HL-60 (cell line): ENCODE data around the gene GRID1.

Experiments used
- DNase-seq, 2 experiments: peaks; one replicate each; pipeline ENCODE4 v3.0.0-alpha.2; 2010 to 2020; ENCODE audit warnings: low read depth in 1 of 2, low spot score in 1 of 2
- H3K27ac ChIP-seq: fragments of 250-450 bp; sonication (Bioruptor Pico); replicated peaks from 2 replicates; pipeline ENCODE4 v1.5.1; 2020; ENCODE audit warnings: mild to moderate bottlenecking, moderate library complexity
- H3K27me3 ChIP-seq: fragments of 250-450 bp; sonication (Bioruptor Pico); 2 replicates; pipeline ENCODE4 v1.5.1; 2021; ENCODE audit warnings: mild to moderate bottlenecking, moderate library complexity; ENCODE audit not compliant: insufficient read depth, poor library complexity, severe bottlenecking
- H3K4me3 ChIP-seq: replicated peaks from 2 replicates; pipeline ENCODE4 v1.5.1; 2011; ENCODE audit warnings: mild to moderate bottlenecking, control low read depth, low read length; ENCODE audit not compliant: insufficient read depth
- GABPA ChIP-seq: IDR thresholded peaks from 2 replicates; pipeline ENCODE4 v1.6.1; 2012; ENCODE audit warnings: low read depth
- POLR2AphosphoS5 ChIP-seq: IDR thresholded peaks from 2 replicates; pipeline ENCODE4 v1.6.1; 2012; ENCODE audit warnings: low read depth
- SPI1 ChIP-seq: IDR thresholded peaks from 2 replicates; pipeline ENCODE4 v1.6.1; 2012; ENCODE audit warnings: low read depth, mild to moderate bottlenecking, borderline replicate concordance
- TF ChIP-seq, protein P1 (sequence below): IDR thresholded peaks from one replicate; pipeline ENCODE4 v1.5.1; 2011; ENCODE audit warnings: low read length, control low read depth, inconsistent platforms; ENCODE audit not compliant: insufficient read depth
- TF ChIP-seq, protein P2 (sequence below): IDR thresholded peaks from 2 replicates; pipeline ENCODE4 v1.6.1; 2012; ENCODE audit warnings: low read depth; ENCODE audit not compliant: insufficient replicate concordance

Gene GRID1

DNA sequence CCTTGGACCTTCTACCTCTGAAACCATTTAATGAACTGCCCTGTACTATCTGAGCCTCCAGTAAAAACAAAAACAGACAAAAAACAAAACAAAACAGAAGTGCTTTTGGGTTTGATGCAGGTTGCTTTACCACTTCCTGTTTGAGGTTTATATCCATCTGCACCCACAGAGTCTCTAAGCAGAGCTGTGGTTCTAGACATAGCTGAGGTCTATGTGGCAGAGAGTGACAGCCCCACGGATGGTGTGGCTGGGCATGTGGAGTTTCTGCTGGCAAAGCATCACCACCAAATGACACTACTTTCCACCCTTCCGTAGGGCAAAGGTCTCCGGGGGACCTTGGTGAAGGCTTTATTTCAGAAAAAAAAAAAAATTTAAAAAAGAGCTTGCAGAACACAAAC, 754.2 kb downstream of the GRID1 start:
- Histone ChIP-seq H3K27ac (no peak overlapping the region), H3K27me3 (no peaks in the 10 kb centered on the region), H3K4me3 (no peak overlapping the region)
- DNase-seq, result peak in 1 of 2 experiments; percentile 59
- TF ChIP-seq POLR2AphosphoS5, result no peak
- TF ChIP-seq SPI1, result peak; percentile 85; the same call in 1 of the 2 replicates

DNA sequence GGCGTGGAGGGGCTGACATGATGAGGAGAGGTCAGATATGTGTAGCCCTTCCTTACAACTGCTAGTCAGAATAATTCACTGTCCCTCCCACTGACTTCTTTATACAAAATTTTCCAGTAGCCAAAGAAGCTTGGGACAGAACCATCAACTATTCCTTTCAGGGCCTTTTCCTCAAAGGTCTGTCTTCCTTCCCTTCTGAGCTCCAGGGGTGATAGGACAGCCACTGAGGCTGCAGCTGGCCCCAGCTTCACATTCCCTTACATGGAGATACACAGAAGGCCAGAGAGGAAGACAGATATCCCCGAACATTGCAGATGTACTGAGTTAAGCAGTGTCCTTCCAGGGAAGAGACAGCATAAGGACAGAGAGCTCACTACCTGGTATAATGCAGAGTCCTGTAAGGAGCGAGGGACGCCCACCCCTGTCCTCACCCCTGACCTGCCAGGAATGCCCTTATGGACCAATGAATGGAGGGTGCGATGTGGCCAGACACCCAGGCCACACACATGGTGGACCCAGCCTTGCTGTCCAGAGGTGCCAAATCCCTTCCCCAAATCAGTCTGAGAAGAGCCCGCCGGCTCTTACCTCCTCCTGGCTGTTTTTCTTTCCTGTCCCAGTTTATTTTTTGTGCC, 754.7 kb downstream of the GRID1 start:
- H3K27ac ChIP-seq, result no peak overlapping the region
- no peaks in the 10 kb centered on the region for H3K27me3 ChIP-seq
- no peak overlapping the region for H3K4me3 ChIP-seq
- DNase-seq, result no peak
- TF ChIP-seq, protein P1, sequence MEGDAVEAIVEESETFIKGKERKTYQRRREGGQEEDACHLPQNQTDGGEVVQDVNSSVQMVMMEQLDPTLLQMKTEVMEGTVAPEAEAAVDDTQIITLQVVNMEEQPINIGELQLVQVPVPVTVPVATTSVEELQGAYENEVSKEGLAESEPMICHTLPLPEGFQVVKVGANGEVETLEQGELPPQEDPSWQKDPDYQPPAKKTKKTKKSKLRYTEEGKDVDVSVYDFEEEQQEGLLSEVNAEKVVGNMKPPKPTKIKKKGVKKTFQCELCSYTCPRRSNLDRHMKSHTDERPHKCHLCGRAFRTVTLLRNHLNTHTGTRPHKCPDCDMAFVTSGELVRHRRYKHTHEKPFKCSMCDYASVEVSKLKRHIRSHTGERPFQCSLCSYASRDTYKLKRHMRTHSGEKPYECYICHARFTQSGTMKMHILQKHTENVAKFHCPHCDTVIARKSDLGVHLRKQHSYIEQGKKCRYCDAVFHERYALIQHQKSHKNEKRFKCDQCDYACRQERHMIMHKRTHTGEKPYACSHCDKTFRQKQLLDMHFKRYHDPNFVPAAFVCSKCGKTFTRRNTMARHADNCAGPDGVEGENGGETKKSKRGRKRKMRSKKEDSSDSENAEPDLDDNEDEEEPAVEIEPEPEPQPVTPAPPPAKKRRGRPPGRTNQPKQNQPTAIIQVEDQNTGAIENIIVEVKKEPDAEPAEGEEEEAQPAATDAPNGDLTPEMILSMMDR, result no peak
- TF ChIP-seq POLR2AphosphoS5, result no peak
- no peak for TF ChIP-seq SPI1
- TF ChIP-seq, protein P2, sequence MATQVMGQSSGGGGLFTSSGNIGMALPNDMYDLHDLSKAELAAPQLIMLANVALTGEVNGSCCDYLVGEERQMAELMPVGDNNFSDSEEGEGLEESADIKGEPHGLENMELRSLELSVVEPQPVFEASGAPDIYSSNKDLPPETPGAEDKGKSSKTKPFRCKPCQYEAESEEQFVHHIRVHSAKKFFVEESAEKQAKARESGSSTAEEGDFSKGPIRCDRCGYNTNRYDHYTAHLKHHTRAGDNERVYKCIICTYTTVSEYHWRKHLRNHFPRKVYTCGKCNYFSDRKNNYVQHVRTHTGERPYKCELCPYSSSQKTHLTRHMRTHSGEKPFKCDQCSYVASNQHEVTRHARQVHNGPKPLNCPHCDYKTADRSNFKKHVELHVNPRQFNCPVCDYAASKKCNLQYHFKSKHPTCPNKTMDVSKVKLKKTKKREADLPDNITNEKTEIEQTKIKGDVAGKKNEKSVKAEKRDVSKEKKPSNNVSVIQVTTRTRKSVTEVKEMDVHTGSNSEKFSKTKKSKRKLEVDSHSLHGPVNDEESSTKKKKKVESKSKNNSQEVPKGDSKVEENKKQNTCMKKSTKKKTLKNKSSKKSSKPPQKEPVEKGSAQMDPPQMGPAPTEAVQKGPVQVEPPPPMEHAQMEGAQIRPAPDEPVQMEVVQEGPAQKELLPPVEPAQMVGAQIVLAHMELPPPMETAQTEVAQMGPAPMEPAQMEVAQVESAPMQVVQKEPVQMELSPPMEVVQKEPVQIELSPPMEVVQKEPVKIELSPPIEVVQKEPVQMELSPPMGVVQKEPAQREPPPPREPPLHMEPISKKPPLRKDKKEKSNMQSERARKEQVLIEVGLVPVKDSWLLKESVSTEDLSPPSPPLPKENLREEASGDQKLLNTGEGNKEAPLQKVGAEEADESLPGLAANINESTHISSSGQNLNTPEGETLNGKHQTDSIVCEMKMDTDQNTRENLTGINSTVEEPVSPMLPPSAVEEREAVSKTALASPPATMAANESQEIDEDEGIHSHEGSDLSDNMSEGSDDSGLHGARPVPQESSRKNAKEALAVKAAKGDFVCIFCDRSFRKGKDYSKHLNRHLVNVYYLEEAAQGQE, result no peak
- TF ChIP-seq GABPA, result no peak

DNA sequence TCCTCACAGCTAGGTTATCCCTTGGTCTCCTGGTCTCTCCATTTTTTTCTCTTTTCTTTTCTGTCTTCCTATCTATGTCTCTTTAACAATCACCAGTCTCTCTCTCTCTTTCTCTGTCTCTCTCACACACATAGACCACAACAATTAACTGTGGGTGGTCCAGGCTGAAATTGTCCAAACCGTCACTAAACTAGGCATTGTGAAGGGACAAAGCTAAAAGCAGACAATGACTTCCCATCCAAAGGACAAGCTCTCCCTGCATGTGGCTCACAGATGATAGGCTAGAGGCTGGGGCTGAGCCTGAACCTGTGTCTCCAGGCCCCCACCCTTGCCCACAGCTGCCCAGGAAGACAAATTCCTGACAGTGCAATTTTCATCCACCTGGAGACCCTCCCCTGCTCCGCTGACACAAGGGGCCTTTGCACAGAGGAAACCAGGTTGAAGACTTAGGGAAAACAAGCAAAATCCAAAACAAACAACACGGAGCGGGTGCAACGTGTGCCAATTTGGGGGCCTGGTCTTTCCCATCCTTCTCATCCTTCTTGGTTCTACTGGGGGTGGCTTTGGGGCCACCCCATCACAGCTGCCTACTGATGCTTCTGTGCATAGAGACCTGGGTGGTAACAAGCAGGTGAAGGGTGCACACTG, 755.4 kb downstream of the GRID1 start:
- Histone ChIP-seq H3K4me3 (no peak overlapping the region), H3K27ac (no peak overlapping the region), H3K27me3 (no peaks in the 10 kb centered on the region)
- TF ChIP-seq, protein P2, result no peak
- TF ChIP-seq, protein P1, result no peak
- no peak for TF ChIP-seq SPI1
- no peak for TF ChIP-seq POLR2AphosphoS5
- no peak for TF ChIP-seq GABPA
- DNase-seq, result no peak

DNA sequence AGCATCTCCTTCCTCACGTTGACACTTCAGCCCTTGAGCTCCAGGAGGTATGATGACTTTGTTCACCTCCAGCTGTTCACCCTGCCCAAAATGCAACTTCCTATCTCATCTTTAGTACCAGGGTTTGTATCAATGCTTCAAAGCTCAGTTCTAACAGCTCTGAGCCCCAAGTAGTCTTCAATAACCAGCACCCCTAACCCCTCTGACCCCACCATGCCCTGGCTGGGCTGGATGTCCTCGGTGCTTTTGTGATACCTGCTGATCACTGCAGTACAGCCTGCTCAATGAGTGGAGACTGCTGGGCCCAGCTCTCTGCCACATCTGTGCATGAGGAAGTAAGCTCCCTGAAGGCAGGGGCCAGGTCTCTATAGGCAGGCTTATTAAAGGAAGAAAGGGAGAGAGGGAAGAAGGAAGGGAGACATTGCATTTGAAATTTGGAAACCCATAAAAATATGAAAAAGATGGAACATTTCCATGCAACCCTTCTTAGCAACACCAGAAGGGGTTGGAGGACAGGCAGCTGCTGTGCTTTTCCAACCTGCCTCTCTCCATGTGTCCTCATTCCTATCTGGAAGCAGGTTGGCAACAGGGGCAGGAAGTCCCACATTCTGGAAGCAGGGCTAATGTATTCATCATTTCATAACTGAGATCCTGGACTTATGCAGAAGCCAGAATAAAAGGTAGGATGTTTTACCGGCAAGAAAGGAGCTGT, 756.1 kb downstream of the GRID1 start:
- DNase-seq, result no peak
- TF ChIP-seq SPI1, result no peak
- TF ChIP-seq GABPA, result no peak
- no peak for TF ChIP-seq POLR2AphosphoS5
- TF ChIP-seq, protein P1, result no peak
- TF ChIP-seq, protein P2, result no peak
- H3K27me3 ChIP-seq, result no peaks in the 10 kb centered on the region
- no peak overlapping the region for H3K27ac ChIP-seq
- H3K4me3 ChIP-seq, result no peak overlapping the region
